Esophagus squamous epithelium (tissue), 5 donors: ENCODE measurements around the gene CNTNAP5. TPM values are rescaled to one million over a fixed set of nuclear protein-coding genes. Genes with fewer than 3 reads are reported as not detected.

Source experiments
- DNase-seq: peaks from one replicate; lab custom pipeline; 2025; lab: John Stamatoyannopoulos, UW
- H3K27ac ChIP-seq, 4 donors: fragments of 200-600 bp; sonication (generic); one replicate each; pipeline ENCODE4 v1.5.1; 2016 to 2019; ENCODE audit warnings: mild to moderate bottlenecking in 1 of 4
- H3K27me3 ChIP-seq, 4 donors: fragments of 200-600 bp; sonication (generic); 1 replicate in 3 of 4; 2 replicates in 1 of 4; pipeline versions ENCODE4 v1.5.1 to v1.6.0; 2017 to 2021; ENCODE audit warnings: antibody characterized with exemption in 1 of 4
- H3K36me3 ChIP-seq, 3 donors: fragments of 200-600 bp; sonication (generic); one replicate each; pipeline ENCODE4 v1.5.1; 2016 to 2019
- H3K4me1 ChIP-seq, 3 donors: fragments of 200-600 bp; sonication (generic); one replicate each; pipeline ENCODE4 v1.5.1; 2017 to 2019
- H3K4me3 ChIP-seq, 4 donors: fragments of 200-600 bp; sonication (generic); 1 replicate in 3 of 4; 2 replicates in 1 of 4; pipeline ENCODE4 v1.5.1; 2016 to 2019; ENCODE audit warnings: mild to moderate bottlenecking in 2 of 4, moderate library complexity in 1 of 4
- H3K9me3 ChIP-seq, 3 donors: fragments of 200-600 bp; sonication (generic); one replicate each; pipeline ENCODE4 v1.5.1; 2016 to 2019
- POLR2A ChIP-seq, 4 donors: fragments of 450-650 bp; IDR thresholded peaks; one replicate each; pipeline ENCODE4 v1.6.1; 2017; ENCODE audit warnings: antibody characterized with exemption in 4 of 4, mild to moderate bottlenecking in 4 of 4, moderate library complexity in 3 of 4
- WGBS, 2 donors: methylation state at CpG; one replicate each; pipeline ENCODE4 v1.1.5; 2018; 5-methylcytosine and 5-hydroxymethylcytosine counted together
- intact Hi-C: fragments of 100-400 bp; cut with DNase I; formaldehyde crosslinking; loops from one replicate; pipeline ENCODE4 v1.15.0; 2022
- total RNA-seq, 4 donors: library from RNA; depleted of rRNA; stranded (reverse); fragments of >200 nt; gene quantifications; one replicate each; pipeline ENCODE4 v1.1.0, GENCODE V29; 2016
- TF ChIP-seq, protein P1 (sequence below), 6 experiments: fragments of 450-650 bp in 4 of 6; fragments of 200-600 bp in 2 of 6; sonication (generic) in 2 of 6; IDR thresholded peaks; one replicate each; pipeline ENCODE4 v1.5.1; 2016 to 2019; ENCODE audit warnings: antibody characterized with exemption in 6 of 6, mild to moderate bottlenecking in 4 of 6, moderate library complexity in 4 of 6
- donor health status: DM: yes; HTN: yes; CAD: no.

Gene CNTNAP5
- total RNA-seq, 4 donors from 2014 or later = not detected

DNA sequence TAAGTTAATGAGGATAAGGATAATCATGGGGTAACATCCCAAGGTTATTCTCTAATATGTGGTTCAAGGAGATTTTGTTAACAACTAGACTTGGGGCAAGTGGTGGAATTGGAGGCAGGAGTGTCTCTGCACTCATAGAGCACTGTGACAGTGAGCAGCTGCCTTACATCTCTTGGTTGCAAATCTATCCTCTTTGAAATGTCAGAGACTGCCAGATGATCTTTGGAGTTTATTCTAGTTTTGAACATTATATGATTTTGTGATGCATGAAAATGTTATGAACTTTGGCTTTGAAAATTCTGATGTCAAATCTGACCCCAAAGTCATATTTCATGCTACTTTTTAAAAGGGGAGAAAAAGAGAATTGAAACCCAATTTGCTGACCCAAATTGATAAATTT is 861.1 kb downstream of the CNTNAP5 start:
- intact Hi-C loops = no loop called here

DNA sequence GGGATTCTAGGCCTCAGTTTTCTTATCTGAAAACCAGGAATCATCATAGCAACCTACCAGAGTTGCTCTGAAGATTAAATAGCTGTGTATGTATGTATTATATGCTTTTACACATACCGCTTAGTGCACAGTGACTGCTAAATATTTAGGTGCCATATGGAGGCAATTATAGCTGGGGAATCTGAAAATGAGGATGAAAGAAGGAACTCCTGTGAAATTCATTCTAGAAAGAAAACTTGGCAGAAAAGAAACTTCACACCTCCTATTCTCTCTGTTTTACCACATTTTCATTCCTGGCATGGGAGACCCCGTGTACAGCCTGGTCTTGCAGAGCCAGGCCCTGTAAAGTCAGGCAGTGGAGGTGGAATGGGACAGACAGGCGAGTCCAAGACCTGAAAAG is 862.4 kb downstream of the CNTNAP5 start:
- no peak overlapping the region for H3K4me3 ChIP-seq
- DNase-seq = no peak
- TF ChIP-seq, protein P1, sequence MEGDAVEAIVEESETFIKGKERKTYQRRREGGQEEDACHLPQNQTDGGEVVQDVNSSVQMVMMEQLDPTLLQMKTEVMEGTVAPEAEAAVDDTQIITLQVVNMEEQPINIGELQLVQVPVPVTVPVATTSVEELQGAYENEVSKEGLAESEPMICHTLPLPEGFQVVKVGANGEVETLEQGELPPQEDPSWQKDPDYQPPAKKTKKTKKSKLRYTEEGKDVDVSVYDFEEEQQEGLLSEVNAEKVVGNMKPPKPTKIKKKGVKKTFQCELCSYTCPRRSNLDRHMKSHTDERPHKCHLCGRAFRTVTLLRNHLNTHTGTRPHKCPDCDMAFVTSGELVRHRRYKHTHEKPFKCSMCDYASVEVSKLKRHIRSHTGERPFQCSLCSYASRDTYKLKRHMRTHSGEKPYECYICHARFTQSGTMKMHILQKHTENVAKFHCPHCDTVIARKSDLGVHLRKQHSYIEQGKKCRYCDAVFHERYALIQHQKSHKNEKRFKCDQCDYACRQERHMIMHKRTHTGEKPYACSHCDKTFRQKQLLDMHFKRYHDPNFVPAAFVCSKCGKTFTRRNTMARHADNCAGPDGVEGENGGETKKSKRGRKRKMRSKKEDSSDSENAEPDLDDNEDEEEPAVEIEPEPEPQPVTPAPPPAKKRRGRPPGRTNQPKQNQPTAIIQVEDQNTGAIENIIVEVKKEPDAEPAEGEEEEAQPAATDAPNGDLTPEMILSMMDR (IDR thresholded peaks at IDR 0.05) = no peak
- no peak for TF ChIP-seq POLR2A (IDR thresholded peaks at IDR 0.05)
- WGBS, 2 donors = 62 to 63% methylated on average over 3 of the region's 3 CpGs
- H3K4me1 ChIP-seq = no peaks in the 10 kb centered on the region
- H3K9me3 ChIP-seq = no peaks in the 10 kb centered on the region
- H3K27ac ChIP-seq = no peak overlapping the region
- intact Hi-C loops = no loop called here
- no peaks in the 10 kb centered on the region for H3K27me3 ChIP-seq
- no peaks in the 10 kb centered on the region for H3K36me3 ChIP-seq

More for the DNA sequence above, 861.1 kb downstream of the CNTNAP5 start:
- H3K27me3 ChIP-seq = no peaks in the 10 kb centered on the region
- H3K9me3 ChIP-seq = no peaks in the 10 kb centered on the region
- no peaks in the 10 kb centered on the region for H3K4me1 ChIP-seq
- no peak overlapping the region for H3K4me3 ChIP-seq
- TF ChIP-seq, protein P1 (IDR thresholded peaks at IDR 0.05) = no peak
- no peak for TF ChIP-seq POLR2A (IDR thresholded peaks at IDR 0.05)
- no peak for DNase-seq
- H3K27ac ChIP-seq = no peak overlapping the region
- H3K36me3 ChIP-seq = no peaks in the 10 kb centered on the region

DNA sequence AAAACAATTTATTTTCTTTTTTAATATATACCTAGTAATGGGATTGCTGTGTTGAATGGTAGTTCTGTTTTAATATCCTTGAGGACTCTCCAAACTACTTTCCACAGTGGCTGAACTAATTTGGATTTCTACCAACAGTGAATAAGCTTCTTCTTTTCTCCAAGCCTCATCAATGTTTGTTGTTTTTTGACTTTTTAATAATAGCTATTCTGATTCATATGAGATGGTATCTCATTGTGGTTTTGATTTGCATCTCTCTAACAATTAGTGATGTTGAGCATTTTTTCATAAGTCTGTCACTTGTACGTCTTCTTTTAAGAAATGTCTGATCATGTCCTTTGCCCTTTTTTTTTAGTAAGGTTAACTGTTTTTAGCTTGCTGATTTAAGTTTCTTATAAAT is 863.3 kb downstream of the CNTNAP5 start:
- 77 to 86% methylated on average over 1 of the region's 1 CpG for WGBS, 2 donors
- DNase-seq = no peak
- Histone ChIP-seq H3K36me3 (no peaks in the 10 kb centered on the region), H3K4me3 (no peak overlapping the region), H3K27me3 (no peaks in the 10 kb centered on the region), H3K27ac (no peak overlapping the region), H3K4me1 (no peaks in the 10 kb centered on the region), H3K9me3 (no peaks in the 10 kb centered on the region)
- TF ChIP-seq, protein P1 (IDR thresholded peaks at IDR 0.05) = no peak
- no peak for TF ChIP-seq POLR2A (IDR thresholded peaks at IDR 0.05)
- intact Hi-C loops = no loop called here

DNA sequence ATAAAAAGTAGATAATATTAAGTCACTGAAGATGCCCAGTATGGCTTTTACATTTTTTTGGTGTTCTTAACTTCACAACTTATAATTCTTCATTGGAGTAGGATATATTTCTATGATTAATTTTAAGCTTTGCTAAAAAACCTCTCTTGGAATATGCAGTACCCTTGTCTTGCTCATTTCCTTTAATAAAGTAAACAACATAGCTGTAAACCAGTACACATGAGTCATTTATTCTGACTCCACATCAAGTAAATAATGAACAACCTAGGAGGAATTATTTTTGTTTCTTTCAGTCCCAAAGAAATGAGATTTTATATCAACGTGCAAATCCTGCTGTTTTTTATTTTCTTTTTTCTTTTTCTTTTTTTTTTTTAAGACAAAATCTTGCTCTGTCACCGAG is 869.1 kb downstream of the CNTNAP5 start:
- Histone ChIP-seq H3K36me3 (no peaks in the 10 kb centered on the region), H3K9me3 (no peaks in the 10 kb centered on the region), H3K27ac (no peak overlapping the region), H3K27me3 (no peaks in the 10 kb centered on the region), H3K4me1 (no peaks in the 10 kb centered on the region), H3K4me3 (no peak overlapping the region)
- no peak for DNase-seq
- WGBS, 2 donors = 45 to 48% methylated on average over 2 of the region's 2 CpGs
- intact Hi-C loops = no loop called here
- TF ChIP-seq, protein P1 (IDR thresholded peaks at IDR 0.05) = no peak
- no peak for TF ChIP-seq POLR2A (IDR thresholded peaks at IDR 0.05)

DNA sequence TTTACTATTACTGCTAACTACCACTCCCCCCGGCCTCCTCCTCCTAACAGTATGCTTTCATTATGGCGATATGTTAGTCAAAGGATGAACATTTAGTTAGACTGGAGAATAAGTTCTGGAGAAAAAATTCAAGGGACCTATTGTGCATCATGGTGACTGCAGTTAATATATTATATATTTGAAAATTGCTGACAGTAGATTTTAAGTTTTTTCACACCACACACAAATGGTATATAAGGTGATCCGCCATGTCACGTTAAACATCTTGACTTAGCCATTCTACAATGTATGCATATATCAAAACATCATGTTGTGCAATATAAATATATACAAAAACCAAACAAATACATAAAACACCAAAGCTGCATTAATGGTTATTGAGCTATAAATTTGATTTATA is 873.7 kb downstream of the CNTNAP5 start:
- intact Hi-C loops = no loop called here

More for the DNA sequence above, 873.7 kb downstream of the CNTNAP5 start:
- Histone ChIP-seq H3K9me3 (no peaks in the 10 kb centered on the region), H3K27ac (no peak overlapping the region), H3K36me3 (no peaks in the 10 kb centered on the region), H3K4me1 (no peaks in the 10 kb centered on the region), H3K27me3 (no peaks in the 10 kb centered on the region), H3K4me3 (no peak overlapping the region)
- 88 to 98% methylated on average over 4 of the region's 4 CpGs for WGBS, 2 donors
- DNase-seq = no peak
- TF ChIP-seq, protein P1 (IDR thresholded peaks at IDR 0.05) = no peak
- TF ChIP-seq POLR2A (IDR thresholded peaks at IDR 0.05) = no peak
